Tibial nerve (tissue), 4 donors: Measurements from ENCODE around the gene GHRL.

Experiments used
- EP300 ChIP-seq, 2 donors: sonication (generic); formaldehyde crosslinking; IDR thresholded peaks; one replicate each; pipeline ENCODE4 v1.6.1; 2017; ENCODE audit warnings: antibody characterized with exemption in 2 of 2, mild to moderate bottlenecking in 1 of 2
- POLR2A ChIP-seq, 2 donors: fragments of 450-650 bp; IDR thresholded peaks; one replicate each; pipeline ENCODE4 v1.6.1; 2017; ENCODE audit warnings: antibody characterized with exemption in 2 of 2, mild to moderate bottlenecking in 2 of 2, moderate library complexity in 2 of 2
- TF ChIP-seq, protein P1 (sequence below), 5 experiments: fragments of 200-600 bp in 3 of 5; fragments of 450-650 bp in 2 of 5; sonication (generic) in 3 of 5; IDR thresholded peaks; one replicate each; pipeline ENCODE4 v1.5.1; 2016 to 2019; ENCODE audit warnings: antibody characterized with exemption in 5 of 5, mild to moderate bottlenecking in 3 of 5, moderate library complexity in 2 of 5

DNA sequence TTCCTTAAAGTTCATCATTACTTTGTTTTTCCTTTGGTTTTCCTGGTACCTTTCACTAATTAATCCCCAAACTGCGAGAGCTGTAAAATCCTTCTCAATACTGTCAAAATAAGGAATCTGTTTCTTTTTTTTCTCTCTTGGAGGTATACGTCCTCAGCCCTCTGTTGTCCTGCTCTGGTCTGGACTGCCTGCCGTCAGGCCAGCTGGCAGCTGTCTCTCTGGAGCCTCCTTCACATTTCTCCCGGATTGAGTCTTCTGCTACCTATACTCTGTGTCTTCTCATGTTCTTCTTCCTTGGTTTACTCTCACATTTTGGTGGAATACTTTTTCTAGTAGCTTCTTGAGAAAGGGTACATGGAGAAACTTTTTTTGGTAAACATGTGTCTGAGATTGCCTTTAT lies 30.7 kb downstream of the GHRL start:
- no peak for TF ChIP-seq POLR2A (IDR thresholded peaks at IDR 0.05)
- TF ChIP-seq, protein P1, sequence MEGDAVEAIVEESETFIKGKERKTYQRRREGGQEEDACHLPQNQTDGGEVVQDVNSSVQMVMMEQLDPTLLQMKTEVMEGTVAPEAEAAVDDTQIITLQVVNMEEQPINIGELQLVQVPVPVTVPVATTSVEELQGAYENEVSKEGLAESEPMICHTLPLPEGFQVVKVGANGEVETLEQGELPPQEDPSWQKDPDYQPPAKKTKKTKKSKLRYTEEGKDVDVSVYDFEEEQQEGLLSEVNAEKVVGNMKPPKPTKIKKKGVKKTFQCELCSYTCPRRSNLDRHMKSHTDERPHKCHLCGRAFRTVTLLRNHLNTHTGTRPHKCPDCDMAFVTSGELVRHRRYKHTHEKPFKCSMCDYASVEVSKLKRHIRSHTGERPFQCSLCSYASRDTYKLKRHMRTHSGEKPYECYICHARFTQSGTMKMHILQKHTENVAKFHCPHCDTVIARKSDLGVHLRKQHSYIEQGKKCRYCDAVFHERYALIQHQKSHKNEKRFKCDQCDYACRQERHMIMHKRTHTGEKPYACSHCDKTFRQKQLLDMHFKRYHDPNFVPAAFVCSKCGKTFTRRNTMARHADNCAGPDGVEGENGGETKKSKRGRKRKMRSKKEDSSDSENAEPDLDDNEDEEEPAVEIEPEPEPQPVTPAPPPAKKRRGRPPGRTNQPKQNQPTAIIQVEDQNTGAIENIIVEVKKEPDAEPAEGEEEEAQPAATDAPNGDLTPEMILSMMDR (IDR thresholded peaks at IDR 0.05), result no peak
- TF ChIP-seq EP300 (IDR thresholded peaks at IDR 0.05), result no peak
